HepG2 (cell line): ENCODE measurements around the gene RNU2-63P. TPM values are rescaled to one million over a fixed set of nuclear protein-coding genes. Genes with fewer than 3 reads are reported as not detected.
A peak's percentile ranks its signal among the peaks of the same experiment; 100 is the strongest.

Experiments
- CBX2 ChIP-seq, 2 experiments: fragments of 200-600 bp in 1 of 2; sonication (generic); formaldehyde crosslinking in 1 of 2; IDR thresholded peaks; 2 replicates each; pipeline versions ENCODE4 v1.7.0 to v1.8.1; 2018 to 2022; ENCODE audit warnings: low read depth in 2 of 2, low read length in 1 of 2, mild to moderate bottlenecking in 1 of 2, missing genetic modification reagents in 1 of 2
- DR1 ChIP-seq: sonication (generic); formaldehyde crosslinking; IDR thresholded peaks from 2 replicates; pipeline ENCODE4 v1.8.0; 2021; ENCODE audit warnings: mild to moderate bottlenecking, missing genetic modification reagents, inconsistent platforms
- HNF4G ChIP-seq, 2 experiments: sonication (generic) in 1 of 2; formaldehyde crosslinking in 1 of 2; IDR thresholded peaks; 2 replicates each; pipeline versions ENCODE4 v1.4.0 to v1.6.1; 2011 to 2020; ENCODE audit warnings: borderline replicate concordance in 2 of 2, low read depth in 2 of 2, mild to moderate bottlenecking in 2 of 2, low read length in 1 of 2, missing genetic modification reagents in 1 of 2, moderate library complexity in 1 of 2
- MTA3 ChIP-seq: sonication (generic); formaldehyde crosslinking; IDR thresholded peaks from 2 replicates; pipeline ENCODE4 v1.4.0; 2020; ENCODE audit warnings: missing genetic modification reagents
- SNRNP70 ChIP-seq: fragments of 200-400 bp; formaldehyde crosslinking; IDR thresholded peaks from 2 replicates; pipeline ENCODE4 v1.6.1; 2017; ENCODE audit warnings: mild to moderate bottlenecking, low read depth, low read length, moderate library complexity
- SRSF1 ChIP-seq: fragments of 200-400 bp; formaldehyde crosslinking; optimal IDR thresholded peaks from 2 replicates; pipeline ENCODE3; 2017; ENCODE audit warnings: mild to moderate bottlenecking, low read depth, low read length, moderate library complexity
- TBX2 ChIP-seq: sonication (generic); formaldehyde crosslinking; IDR thresholded peaks from 2 replicates; pipeline ENCODE4 v1.5.0; 2020; ENCODE audit warnings: missing genetic modification reagents, mild to moderate bottlenecking, borderline replicate concordance
- ZBTB40 ChIP-seq, 2 experiments: fragments of 450-650 bp in 1 of 2; sonication (generic) in 1 of 2; formaldehyde crosslinking in 1 of 2; IDR thresholded peaks; 2 replicates each; pipeline versions ENCODE4 v1.6.1 to v1.8.0; 2016 to 2022; ENCODE audit warnings: antibody characterized with exemption in 1 of 2, mild to moderate bottlenecking in 1 of 2, missing genetic modification reagents in 1 of 2
- ZFP36 ChIP-seq: fragments of 150-350 bp; IDR thresholded peaks from 2 replicates; pipeline ENCODE4 v1.6.1; 2018; ENCODE audit warnings: borderline replicate concordance, low read length, low read depth; ENCODE audit not compliant: partially characterized antibody
- ZNF460 ChIP-seq: sonication (generic); formaldehyde crosslinking; IDR thresholded peaks from 2 replicates; pipeline ENCODE4 v1.5.1; 2020; ENCODE audit warnings: missing genetic modification reagents, mild to moderate bottlenecking, borderline replicate concordance
- polyA plus RNA-seq, 8 experiments: library from polyadenylated mRNA; depleted of rRNA in 3 of 8; stranded (reverse) in 7 of 8; unstranded in 1 of 8; fragments of >200 nt; fragmentation: Illumina TruSeq in 4 of 8; extraction: Trizol in 4 of 8; gene quantifications; 2 replicates each; pipeline versions ENCODE4 v1.2.1 to v1.2.3, GENCODE V29; 2011 to 2016; ENCODE audit warnings: low read depth in 4 of 8, missing spikeins in 1 of 8, mixed read lengths in 1 of 8; ENCODE audit not compliant: insufficient read depth in 1 of 8
- total RNA-seq, 5 experiments: library from RNA; depleted of rRNA; stranded (reverse); fragments of >200 nt; fragmentation: Illumina TruSeq; extraction: Trizol; gene quantifications; 2 replicates each; pipeline ENCODE4 v1.2.3, GENCODE V29; 2016; ENCODE audit warnings: low read depth in 1 of 5
- TF ChIP-seq, protein P1 (sequence below): sonication (generic); formaldehyde crosslinking; IDR thresholded peaks from 2 replicates; pipeline ENCODE4 v1.5.0; 2020; ENCODE audit warnings: mild to moderate bottlenecking, missing genetic modification reagents
- TF ChIP-seq, protein P2 (sequence below), 2 experiments: sonication (generic) in 1 of 2; formaldehyde crosslinking in 1 of 2; IDR thresholded peaks; 2 replicates each; pipeline versions ENCODE4 v1.4.0 to v1.6.1; 2018 to 2020; ENCODE audit warnings: missing genetic modification reagents in 2 of 2, borderline replicate concordance in 1 of 2, low read depth in 1 of 2, mild to moderate bottlenecking in 1 of 2, missing biosample characterization in 1 of 2

Gene RNU2-63P
- total and polyA plus RNA-seq, 2 of the 13 experiments (the other 11 are each of a cell fraction or from before 2014, with no cell fraction given): 6.8 TPM; not detected in 1

- TF ChIP-seq ZFP36: no peak
- TF ChIP-seq DR1 (CRISPR knock-in tag): no peak
- TF ChIP-seq TBX2 (CRISPR knock-in tag): peak; percentile 84
- TF ChIP-seq CBX2 (IDR thresholded peaks at IDR 0.05; ENCODE audit: low read depth, low read length): no peak
- TF ChIP-seq CBX2 (CRISPR knock-in tag; IDR thresholded peaks at IDR 0.05; ENCODE audit: low read depth): no peak
- TF ChIP-seq ZNF460: no peak
- TF ChIP-seq SNRNP70: no peak
- TF ChIP-seq SRSF1: no peak
- TF ChIP-seq ZBTB40 (IDR thresholded peaks at IDR 0.05): no peak
- no peak; the same call in 1 of the 2 replicates for TF ChIP-seq ZBTB40 (CRISPR knock-in tag; IDR thresholded peaks at IDR 0.05)
- TF ChIP-seq, protein P1, sequence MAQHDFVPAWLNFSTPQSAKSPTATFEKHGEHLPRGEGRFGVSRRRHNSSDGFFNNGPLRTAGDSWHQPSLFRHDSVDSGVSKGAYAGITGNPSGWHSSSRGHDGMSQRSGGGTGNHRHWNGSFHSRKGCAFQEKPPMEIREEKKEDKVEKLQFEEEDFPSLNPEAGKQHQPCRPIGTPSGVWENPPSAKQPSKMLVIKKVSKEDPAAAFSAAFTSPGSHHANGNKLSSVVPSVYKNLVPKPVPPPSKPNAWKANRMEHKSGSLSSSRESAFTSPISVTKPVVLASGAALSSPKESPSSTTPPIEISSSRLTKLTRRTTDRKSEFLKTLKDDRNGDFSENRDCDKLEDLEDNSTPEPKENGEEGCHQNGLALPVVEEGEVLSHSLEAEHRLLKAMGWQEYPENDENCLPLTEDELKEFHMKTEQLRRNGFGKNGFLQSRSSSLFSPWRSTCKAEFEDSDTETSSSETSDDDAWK: no peak
- no peak for TF ChIP-seq HNF4G (IDR thresholded peaks at IDR 0.05; ENCODE audit: borderline replicate concordance, low read depth, low read length)
- TF ChIP-seq HNF4G (CRISPR knock-in tag; IDR thresholded peaks at IDR 0.05; ENCODE audit: borderline replicate concordance, low read depth): no peak
- TF ChIP-seq MTA3: no peak
- TF ChIP-seq, protein P2, sequence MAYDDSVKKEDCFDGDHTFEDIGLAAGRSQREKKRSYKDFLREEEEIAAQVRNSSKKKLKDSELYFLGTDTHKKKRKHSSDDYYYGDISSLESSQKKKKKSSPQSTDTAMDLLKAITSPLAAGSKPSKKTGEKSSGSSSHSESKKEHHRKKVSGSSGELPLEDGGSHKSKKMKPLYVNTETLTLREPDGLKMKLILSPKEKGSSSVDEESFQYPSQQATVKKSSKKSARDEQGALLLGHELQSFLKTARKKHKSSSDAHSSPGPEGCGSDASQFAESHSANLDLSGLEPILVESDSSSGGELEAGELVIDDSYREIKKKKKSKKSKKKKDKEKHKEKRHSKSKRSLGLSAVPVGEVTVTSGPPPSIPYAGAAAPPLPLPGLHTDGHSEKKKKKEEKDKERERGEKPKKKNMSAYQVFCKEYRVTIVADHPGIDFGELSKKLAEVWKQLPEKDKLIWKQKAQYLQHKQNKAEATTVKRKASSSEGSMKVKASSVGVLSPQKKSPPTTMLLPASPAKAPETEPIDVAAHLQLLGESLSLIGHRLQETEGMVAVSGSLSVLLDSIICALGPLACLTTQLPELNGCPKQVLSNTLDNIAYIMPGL (CRISPR knock-in tag; IDR thresholded peaks at IDR 0.05; ENCODE audit: borderline replicate concordance in 1 of 2, low read depth in 1 of 2): no peak; a peak in 1 of 4 replicates
Measured at GRCh38 chr2:88059979-88060906, 43.9 kb upstream of the RNU2-63P start (continued).
